ENCODE results near the gene PPWD1. TPM values are rescaled to one million over a fixed set of nuclear protein-coding genes. Genes with fewer than 3 reads are reported as not detected.

Gene PPWD1
- total and polyA plus RNA-seq, 2 of the 13 experiments (the other 11 are each of a cell fraction or from before 2014, with no cell fraction given): 7.4 to 44.3 TPM

DNA sequence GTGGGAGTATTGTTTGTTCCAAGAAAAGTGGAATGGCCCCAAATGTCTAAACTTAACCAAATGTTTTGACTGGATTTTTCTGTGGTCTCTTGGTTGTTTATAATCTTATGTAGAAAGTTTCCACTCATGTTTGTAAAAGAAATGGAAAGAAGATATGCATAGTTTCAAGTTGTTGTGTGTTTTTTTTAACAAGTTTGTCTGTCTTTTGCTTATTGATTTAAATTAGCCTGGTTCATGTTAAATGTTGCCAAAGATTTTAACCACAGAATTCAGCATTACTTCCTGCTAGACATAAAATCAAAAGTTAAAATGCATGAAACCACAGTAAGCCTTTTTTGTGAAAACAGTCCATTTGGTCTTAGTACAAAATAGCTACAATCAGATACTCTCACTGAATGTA is 14.0 kb downstream of the PPWD1 start:
- Histone ChIP-seq H2AFZ (ENCODE audit: low read length) (no peak overlapping the region), H3K27ac (ENCODE audit: extremely low read length, insufficient read depth, low read length) (no peak overlapping the region), H3K27me3 (ENCODE audit: control insufficient read depth in 1 of 2, insufficient read depth in 2 of 2, low read length in 2 of 2) (no peaks in the 10 kb centered on the region), H3K9ac (ENCODE audit: insufficient read depth, low read depth, low read length) (no peak overlapping the region), H3K9me3 (ENCODE audit: low read length) (no peaks in the 10 kb centered on the region), H3K36me3 (replicated peaks in 1 of 2; ENCODE audit: control insufficient read depth in 1 of 2, insufficient read depth in 2 of 2, low read length in 2 of 2) (peaks cover 4 to 41% of the 10 kb centered on the region in 2 experiments; a peak in 4 of 5 replicates), H3K4me1 (ENCODE audit: insufficient read depth, low read length) (no peaks in the 10 kb centered on the region), H3K4me3 (replicated peaks in 1 of 3; ENCODE audit: insufficient read depth in 1 of 3, low read depth in 2 of 3, low read length in 3 of 3) (no peak overlapping the region), H3K79me2 (ENCODE audit: insufficient read depth, low read length) (no peaks in the 10 kb centered on the region), H4K20me1 (ENCODE audit: insufficient read depth, low read length) (no peaks in the 10 kb centered on the region), H3K4me2 (ENCODE audit: low read depth, low read length) (no peak overlapping the region)
- POLR2A ChIA-PET: no interaction called here
- no TSS peak for BruUV-seq (replicated peaks)
- ATAC-seq: no peak
- FAIRE-seq: no peak
- in situ Hi-C loops (cut with HindIII; ENCODE audit: extremely low pct_ligation_motif_present, low pct_unique_long_range_greater_than_20kb) (no loop called here), intact Hi-C loops (cut with micrococcal nuclease; ENCODE audit: unreplicated experiment) (no loop called here)
- DNase-seq (ENCODE audit: low spot score): no peak
- CTCF ChIA-PET (ENCODE audit: low intra/inter-chr PET ratio, low total read pairs): no interaction called here
- TF ChIP-seq, protein P1, sequence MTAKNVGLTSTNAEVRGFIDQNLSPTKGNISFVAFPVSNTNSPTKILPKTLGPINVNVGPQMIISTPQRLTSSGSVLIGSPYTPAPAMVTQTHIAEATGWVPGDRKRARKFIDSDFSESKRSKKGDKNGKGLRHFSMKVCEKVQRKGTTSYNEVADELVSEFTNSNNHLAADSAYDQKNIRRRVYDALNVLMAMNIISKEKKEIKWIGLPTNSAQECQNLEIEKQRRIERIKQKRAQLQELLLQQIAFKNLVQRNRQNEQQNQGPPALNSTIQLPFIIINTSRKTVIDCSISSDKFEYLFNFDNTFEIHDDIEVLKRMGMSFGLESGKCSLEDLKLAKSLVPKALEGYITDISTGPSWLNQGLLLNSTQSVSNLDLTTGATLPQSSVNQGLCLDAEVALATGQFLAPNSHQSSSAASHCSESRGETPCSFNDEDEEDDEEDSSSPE (CRISPR knock-in tag; IDR thresholded peaks at IDR 0.05): no peak
- TF ChIP-seq PHF20 (CRISPR knock-in tag; IDR thresholded peaks at IDR 0.05): no peak
- TF ChIP-seq HNF4A (CRISPR knock-in tag; IDR thresholded peaks at IDR 0.05): no peak
- no peak for TF ChIP-seq ZNF773 (CRISPR knock-in tag; IDR thresholded peaks at IDR 0.05; ENCODE audit: borderline replicate concordance)
- no peak for TF ChIP-seq ZNF12 (CRISPR knock-in tag; IDR thresholded peaks at IDR 0.05)
- no peak for TF ChIP-seq ONECUT2 (CRISPR knock-in tag; IDR thresholded peaks at IDR 0.05)
- TF ChIP-seq, protein P2, sequence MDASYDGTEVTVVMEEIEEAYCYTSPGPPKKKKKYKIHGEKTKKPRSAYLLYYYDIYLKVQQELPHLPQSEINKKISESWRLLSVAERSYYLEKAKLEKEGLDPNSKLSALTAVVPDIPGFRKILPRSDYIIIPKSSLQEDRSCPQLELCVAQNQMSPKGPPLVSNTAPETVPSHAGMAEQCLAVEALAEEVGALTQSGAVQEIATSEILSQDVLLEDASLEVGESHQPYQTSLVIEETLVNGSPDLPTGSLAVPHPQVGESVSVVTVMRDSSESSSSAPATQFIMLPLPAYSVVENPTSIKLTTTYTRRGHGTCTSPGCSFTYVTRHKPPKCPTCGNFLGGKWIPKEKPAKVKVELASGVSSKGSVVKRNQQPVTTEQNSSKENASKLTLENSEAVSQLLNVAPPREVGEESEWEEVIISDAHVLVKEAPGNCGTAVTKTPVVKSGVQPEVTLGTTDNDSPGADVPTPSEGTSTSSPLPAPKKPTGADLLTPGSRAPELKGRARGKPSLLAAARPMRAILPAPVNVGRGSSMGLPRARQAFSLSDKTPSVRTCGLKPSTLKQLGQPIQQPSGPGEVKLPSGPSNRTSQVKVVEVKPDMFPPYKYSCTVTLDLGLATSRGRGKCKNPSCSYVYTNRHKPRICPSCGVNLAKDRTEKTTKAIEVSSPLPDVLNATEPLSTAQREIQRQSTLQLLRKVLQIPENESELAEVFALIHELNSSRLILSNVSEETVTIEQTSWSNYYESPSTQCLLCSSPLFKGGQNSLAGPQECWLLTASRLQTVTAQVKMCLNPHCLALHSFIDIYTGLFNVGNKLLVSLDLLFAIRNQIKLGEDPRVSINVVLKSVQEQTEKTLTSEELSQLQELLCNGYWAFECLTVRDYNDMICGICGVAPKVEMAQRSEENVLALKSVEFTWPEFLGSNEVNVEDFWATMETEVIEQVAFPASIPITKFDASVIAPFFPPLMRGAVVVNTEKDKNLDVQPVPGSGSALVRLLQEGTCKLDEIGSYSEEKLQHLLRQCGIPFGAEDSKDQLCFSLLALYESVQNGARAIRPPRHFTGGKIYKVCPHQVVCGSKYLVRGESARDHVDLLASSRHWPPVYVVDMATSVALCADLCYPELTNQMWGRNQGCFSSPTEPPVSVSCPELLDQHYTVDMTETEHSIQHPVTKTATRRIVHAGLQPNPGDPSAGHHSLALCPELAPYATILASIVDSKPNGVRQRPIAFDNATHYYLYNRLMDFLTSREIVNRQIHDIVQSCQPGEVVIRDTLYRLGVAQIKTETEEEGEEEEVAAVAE (CRISPR knock-in tag; IDR thresholded peaks at IDR 0.05; ENCODE audit: borderline replicate concordance): no peak
- TF ChIP-seq, protein P3, sequence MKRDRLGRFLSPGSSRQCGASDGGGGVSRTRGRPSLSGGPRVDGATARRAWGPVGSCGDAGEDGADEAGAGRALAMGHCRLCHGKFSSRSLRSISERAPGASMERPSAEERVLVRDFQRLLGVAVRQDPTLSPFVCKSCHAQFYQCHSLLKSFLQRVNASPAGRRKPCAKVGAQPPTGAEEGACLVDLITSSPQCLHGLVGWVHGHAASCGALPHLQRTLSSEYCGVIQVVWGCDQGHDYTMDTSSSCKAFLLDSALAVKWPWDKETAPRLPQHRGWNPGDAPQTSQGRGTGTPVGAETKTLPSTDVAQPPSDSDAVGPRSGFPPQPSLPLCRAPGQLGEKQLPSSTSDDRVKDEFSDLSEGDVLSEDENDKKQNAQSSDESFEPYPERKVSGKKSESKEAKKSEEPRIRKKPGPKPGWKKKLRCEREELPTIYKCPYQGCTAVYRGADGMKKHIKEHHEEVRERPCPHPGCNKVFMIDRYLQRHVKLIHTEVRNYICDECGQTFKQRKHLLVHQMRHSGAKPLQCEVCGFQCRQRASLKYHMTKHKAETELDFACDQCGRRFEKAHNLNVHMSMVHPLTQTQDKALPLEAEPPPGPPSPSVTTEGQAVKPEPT (CRISPR knock-in tag; IDR thresholded peaks at IDR 0.05; ENCODE audit: low read depth): no peak
- TF ChIP-seq SETDB1 (CRISPR knock-in tag; IDR thresholded peaks at IDR 0.05; ENCODE audit: borderline replicate concordance): no peak

All from HepG2 (cell line).